Pancreas (tissue), 10 donors: ENCODE results near the gene NUDT3. TPM values are rescaled to one million over a fixed set of nuclear protein-coding genes. Genes with fewer than 3 reads are reported as not detected.

ENCODE experiments used
- ATAC-seq, 4 donors: fragments of 200-7000 bp; cut with Tn5 transposase; one replicate each; pipeline versions ENCODE4 v1.8.0 to v1.9.1; 2020; ENCODE audit warnings: mild to moderate bottlenecking in 4 of 4, moderate library complexity in 4 of 4
- DNase-seq, 6 donors: peaks; one replicate each; pipeline ENCODE4 v3.0.0-alpha.2; 2020
- FAIRE-seq: peaks from 2 replicates; lab custom pipeline; 2012; peaks lifted over from hg19 to GRCh38; lab: Jason Lieb, UNC
- H3K27ac ChIP-seq, 4 donors: fragments of 200-600 bp; sonication (generic); 1 replicate in 3 of 4; 2 replicates in 1 of 4; pipeline versions ENCODE4 v1.5.0 to v1.8.0; 2020
- H3K27me3 ChIP-seq, 4 donors: fragments of 200-600 bp; one replicate each; pipeline ENCODE4 v1.8.0; 2021
- H3K36me3 ChIP-seq, 3 donors: fragments of 200-600 bp; sonication (generic) in 1 of 3; one replicate each; pipeline versions ENCODE4 v1.5.0 to v1.8.0; 2020 to 2021
- H3K4me1 ChIP-seq, 3 donors: fragments of 200-600 bp; one replicate each; pipeline ENCODE4 v1.8.0; 2021
- H3K4me3 ChIP-seq, 4 donors: fragments of 200-600 bp; sonication (generic) in 2 of 4; one replicate each; pipeline versions ENCODE4 v1.5.0 to v1.8.0; 2020 to 2021
- H3K9me3 ChIP-seq, 4 donors: fragments of 200-600 bp; one replicate each; pipeline ENCODE4 v1.8.0; 2021
- WGBS, 2 donors: extraction: QIAGEN DNeasy Blood & Tissue Kit; methylation state at CpG; one replicate each; pipeline ENCODE4 v1.1.7; 2013; 5-methylcytosine and 5-hydroxymethylcytosine counted together
- intact Hi-C, 3 donors: fragments of 100-400 bp; cut with DNase I; formaldehyde crosslinking; loops; one replicate each; pipeline versions ENCODE4 v1.11.1 to v1.14.2; 2022
- polyA plus RNA-seq, 2 donors: library from polyadenylated mRNA; stranded (reverse); fragments of 200-250 nt; gene quantifications; one replicate each; pipeline ENCODE4 v1.2.3, GENCODE V29; 2013
- total RNA-seq, 6 donors: library from RNA; stranded (reverse); fragmentation: NEBNext Ultra II Directional in 4 of 6; extraction: Animal tissue kit (Norgen Biotek cat#: 25700) in 4 of 6; gene quantifications; one replicate each; pipeline versions ENCODE4 v1.2.1 to v1.2.4, GENCODE V29; 2021 to 2023
- TF ChIP-seq, protein P1 (sequence below), 4 donors: fragments of 200-600 bp; sonication (generic) in 3 of 4; IDR thresholded peaks; one replicate each; pipeline versions ENCODE4 v1.5.0 to v1.8.0; 2021; ENCODE audit warnings: antibody characterized with exemption in 4 of 4
- donor health status: healthy with polysubstance abuse.
- donor health status: DM: no; HTN: no; CAD: no; lungs with moderate emphysema.
- donor health status: DM: no; HTN: no; CAD: no.
- donor health status: control.
- donor health status: control.
- donor health status: Bipolar disorder and iron deficiency.
- donor health status: DM: yes; HTN: yes; CAD: no.
- donor health status: DM: no; HTN: no; CAD: no.
- donor health status: DM: no; HTN: no; CAD: no.
- donor health status: DM: yes; HTN: yes; CAD: no.

Gene NUDT3
- total and polyA plus RNA-seq, 8 donors = 7.1 to 20.7 (median 14.0) TPM

DNA sequence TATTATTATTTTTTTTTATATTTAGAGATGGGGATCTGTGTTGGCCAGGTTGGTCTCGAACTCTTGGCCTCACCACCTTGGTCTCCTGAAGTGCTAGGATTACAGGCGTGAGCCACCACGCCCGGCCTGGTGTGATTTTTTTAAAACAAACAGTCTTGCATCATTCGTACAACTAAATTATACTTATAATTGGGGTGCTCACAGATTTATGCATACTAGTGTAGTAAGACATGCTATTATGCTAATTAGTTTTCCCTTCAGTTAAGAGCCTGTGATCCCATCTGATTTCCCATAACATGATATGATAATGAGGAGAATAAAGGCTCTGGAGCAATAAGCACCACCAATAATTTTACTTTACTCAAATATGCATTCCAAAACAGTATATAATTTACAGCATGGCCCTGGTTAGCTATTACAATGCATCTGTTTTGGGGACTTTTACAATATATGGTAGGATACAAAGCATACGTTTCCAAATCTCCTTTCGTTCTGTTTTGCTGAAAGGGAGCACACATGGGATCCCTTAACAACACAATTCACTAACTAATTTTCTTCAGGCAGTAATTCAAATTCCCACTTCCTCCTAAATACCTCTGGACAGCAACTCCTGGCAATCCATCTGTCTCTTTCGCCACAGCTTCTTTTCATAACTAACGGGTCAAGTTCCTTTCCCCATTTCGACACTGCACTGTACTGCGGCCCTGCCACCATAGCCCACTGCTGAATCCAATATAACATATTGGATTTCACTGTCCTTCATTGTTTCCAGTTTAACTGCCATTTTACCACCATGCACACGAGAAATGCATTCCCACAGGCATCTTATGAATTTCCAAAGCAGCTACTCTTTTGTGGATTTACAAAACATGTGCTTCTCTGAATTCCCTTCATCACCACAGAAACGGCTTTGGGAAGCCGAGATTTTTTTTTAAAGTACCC lies 1.7 kb downstream of the NUDT3 start:
- intact Hi-C loops = no loop called here
- peak overlapping the region in 3 of 4 donors; percentile 88 to 94 (median 93) for H3K27ac ChIP-seq
- peak in 2 of 4 donors; percentile 18 to 32 for ATAC-seq

DNA sequence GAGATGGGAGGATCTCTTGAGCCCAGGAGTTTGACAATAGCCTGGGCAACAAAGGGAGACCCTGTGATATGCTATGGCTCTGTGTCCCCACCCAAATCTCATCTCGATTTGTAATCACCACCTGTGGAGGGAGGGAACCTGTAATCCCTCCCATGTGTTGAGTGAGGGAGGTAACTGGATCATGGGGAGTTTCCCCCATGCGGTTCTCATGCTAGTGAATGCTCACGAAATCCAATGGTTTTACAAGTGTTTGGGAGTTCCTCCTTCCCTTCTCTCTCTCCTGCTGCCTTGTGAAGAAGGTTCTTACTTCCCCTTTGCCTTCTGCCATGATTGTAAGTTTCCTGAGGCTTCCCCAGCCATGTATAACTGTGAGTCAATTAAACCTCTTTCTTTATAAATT lies 3.4 kb downstream of the NUDT3 start:
- Histone ChIP-seq H3K27me3 (no peaks in the 10 kb centered on the region), H3K4me1 (peaks cover 0 to 24% (median 17%) of the 10 kb centered on the region in 3 donors), H3K36me3 (no peaks in the 10 kb centered on the region), H3K27ac (no peak overlapping the region), H3K4me3 (no peak overlapping the region), H3K9me3 (no peaks in the 10 kb centered on the region)
- no peak for ATAC-seq
- 77 to 78% methylated on average over 3 of the region's 3 CpGs for WGBS, 2 donors
- no peak for DNase-seq
- intact Hi-C loops = no loop called here
- FAIRE-seq = no peak
- TF ChIP-seq, protein P1, sequence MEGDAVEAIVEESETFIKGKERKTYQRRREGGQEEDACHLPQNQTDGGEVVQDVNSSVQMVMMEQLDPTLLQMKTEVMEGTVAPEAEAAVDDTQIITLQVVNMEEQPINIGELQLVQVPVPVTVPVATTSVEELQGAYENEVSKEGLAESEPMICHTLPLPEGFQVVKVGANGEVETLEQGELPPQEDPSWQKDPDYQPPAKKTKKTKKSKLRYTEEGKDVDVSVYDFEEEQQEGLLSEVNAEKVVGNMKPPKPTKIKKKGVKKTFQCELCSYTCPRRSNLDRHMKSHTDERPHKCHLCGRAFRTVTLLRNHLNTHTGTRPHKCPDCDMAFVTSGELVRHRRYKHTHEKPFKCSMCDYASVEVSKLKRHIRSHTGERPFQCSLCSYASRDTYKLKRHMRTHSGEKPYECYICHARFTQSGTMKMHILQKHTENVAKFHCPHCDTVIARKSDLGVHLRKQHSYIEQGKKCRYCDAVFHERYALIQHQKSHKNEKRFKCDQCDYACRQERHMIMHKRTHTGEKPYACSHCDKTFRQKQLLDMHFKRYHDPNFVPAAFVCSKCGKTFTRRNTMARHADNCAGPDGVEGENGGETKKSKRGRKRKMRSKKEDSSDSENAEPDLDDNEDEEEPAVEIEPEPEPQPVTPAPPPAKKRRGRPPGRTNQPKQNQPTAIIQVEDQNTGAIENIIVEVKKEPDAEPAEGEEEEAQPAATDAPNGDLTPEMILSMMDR (IDR thresholded peaks at IDR 0.05) = no peak

More for the DNA sequence above, 1.7 kb downstream of the NUDT3 start:
- DNase-seq (peak in 2 of 6 donors; percentile 14 to 27), FAIRE-seq (no peak)
- TF ChIP-seq, protein P1 (IDR thresholded peaks at IDR 0.05) = no peak
- WGBS, 2 donors = 26 to 29% methylated on average over 14 of the region's 14 CpGs
- Histone ChIP-seq H3K36me3 (no peaks in the 10 kb centered on the region), H3K27me3 (no peaks in the 10 kb centered on the region), H3K9me3 (no peaks in the 10 kb centered on the region), H3K4me1 (peaks cover 0 to 24% (median 17%) of the 10 kb centered on the region in 3 donors), H3K4me3 (peak overlapping the region in 3 of 4 donors; percentile 89 to 94 (median 90))

DNA sequence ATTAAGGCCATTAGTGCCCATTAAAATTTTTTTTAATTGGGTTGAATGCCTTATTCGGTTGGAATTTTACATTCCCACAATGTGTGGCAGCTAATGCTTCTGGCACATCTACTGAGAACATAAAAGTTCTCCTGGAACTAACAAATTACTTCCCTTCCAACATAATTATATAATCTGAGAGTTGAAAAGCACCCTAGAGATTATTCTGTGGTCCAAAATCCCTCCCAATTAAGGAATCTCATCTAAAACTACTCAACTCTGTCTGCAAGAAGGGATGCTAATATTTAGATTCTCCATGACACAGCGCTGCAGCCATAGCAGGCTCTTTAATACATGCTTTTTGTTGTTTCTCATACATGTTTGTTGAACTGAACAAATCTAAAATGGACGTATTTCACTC lies 4.0 kb downstream of the NUDT3 start:
- DNase-seq (no peak), ATAC-seq (no peak), FAIRE-seq (no peak)
- H3K9me3 ChIP-seq = no peaks in the 10 kb centered on the region
- intact Hi-C loops = no loop called here
- H3K36me3 ChIP-seq = no peaks in the 10 kb centered on the region
- H3K4me1 ChIP-seq = peaks cover 0 to 24% (median 20%) of the 10 kb centered on the region in 3 donors
- H3K27me3 ChIP-seq = no peaks in the 10 kb centered on the region
- H3K27ac ChIP-seq = no peak overlapping the region
- TF ChIP-seq, protein P1 (IDR thresholded peaks at IDR 0.05) = no peak
- no peak overlapping the region for H3K4me3 ChIP-seq
- WGBS, 2 donors = 69 to 74% methylated on average over 3 of the region's 3 CpGs

- TF ChIP-seq, protein P1 (IDR thresholded peaks at IDR 0.05) = no peak
- Histone ChIP-seq H3K9me3 (no peaks in the 10 kb centered on the region), H3K4me1 (peaks cover 0 to 20% (median 16%) of the 10 kb centered on the region in 3 donors), H3K36me3 (no peaks in the 10 kb centered on the region), H3K4me3 (no peak overlapping the region), H3K27me3 (no peaks in the 10 kb centered on the region), H3K27ac (no peak overlapping the region)
- 84 to 87% methylated on average over 4 of the region's 4 CpGs for WGBS, 2 donors
- ATAC-seq (no peak), FAIRE-seq (no peak), DNase-seq (no peak)
- intact Hi-C loops = no loop called here
Measured at GRCh38 chr6:34386316-34387137, 5.9 kb downstream of the NUDT3 start.
